Measurements from ENCODE around the gene SEC24B.

DNA sequence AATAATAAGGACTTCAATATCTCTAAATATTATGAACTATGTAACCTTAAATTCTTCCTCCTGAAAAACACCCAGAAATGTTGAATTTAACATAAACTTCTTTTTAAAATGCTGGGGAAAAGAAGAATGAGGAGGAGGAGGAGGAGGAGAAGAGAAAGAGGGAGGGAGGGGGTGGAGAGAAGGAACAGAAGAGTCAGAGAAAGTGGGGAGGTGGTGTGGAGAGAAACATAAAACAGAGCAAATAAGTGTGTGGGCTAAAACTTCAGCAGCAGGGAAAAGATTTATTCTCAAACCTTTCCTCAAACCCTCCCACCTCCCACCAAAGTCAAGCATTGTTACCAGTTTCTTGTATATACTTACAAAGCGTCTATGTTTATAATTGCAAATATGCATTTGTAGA lies 34.7 kb upstream of the SEC24B start:
- no peak for TF ChIP-seq ZFX (IDR thresholded peaks at IDR 0.05; ENCODE audit: borderline replicate concordance)
- TF ChIP-seq, protein P1, sequence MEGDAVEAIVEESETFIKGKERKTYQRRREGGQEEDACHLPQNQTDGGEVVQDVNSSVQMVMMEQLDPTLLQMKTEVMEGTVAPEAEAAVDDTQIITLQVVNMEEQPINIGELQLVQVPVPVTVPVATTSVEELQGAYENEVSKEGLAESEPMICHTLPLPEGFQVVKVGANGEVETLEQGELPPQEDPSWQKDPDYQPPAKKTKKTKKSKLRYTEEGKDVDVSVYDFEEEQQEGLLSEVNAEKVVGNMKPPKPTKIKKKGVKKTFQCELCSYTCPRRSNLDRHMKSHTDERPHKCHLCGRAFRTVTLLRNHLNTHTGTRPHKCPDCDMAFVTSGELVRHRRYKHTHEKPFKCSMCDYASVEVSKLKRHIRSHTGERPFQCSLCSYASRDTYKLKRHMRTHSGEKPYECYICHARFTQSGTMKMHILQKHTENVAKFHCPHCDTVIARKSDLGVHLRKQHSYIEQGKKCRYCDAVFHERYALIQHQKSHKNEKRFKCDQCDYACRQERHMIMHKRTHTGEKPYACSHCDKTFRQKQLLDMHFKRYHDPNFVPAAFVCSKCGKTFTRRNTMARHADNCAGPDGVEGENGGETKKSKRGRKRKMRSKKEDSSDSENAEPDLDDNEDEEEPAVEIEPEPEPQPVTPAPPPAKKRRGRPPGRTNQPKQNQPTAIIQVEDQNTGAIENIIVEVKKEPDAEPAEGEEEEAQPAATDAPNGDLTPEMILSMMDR (IDR thresholded peaks at IDR 0.05): no peak

All from 22Rv1 (cell line).